Renal cortex interstitium (tissue), 11 donors: ENCODE measurements around the gene BUD31. TPM values are rescaled to one million over a fixed set of nuclear protein-coding genes. Genes with fewer than 3 reads are reported as not detected.

Source experiments
- DNase-seq, 11 donors: peaks; one replicate each; pipeline ENCODE4 v3.0.0-alpha.2; 2013; ENCODE audit warnings: low read depth in 9 of 11, low spot score in 4 of 11; ENCODE audit errors: extremely low read depth in 1 of 11
- polyA plus RNA-seq, 3 donors: library from polyadenylated mRNA; unstranded; fragments of 120-200 nt; gene quantifications; one replicate each; pipeline ENCODE4 v1.2.1, GENCODE V29; 2013; ENCODE audit not compliant: insufficient read length in 3 of 3

Gene BUD31
- polyA plus RNA-seq, 3 donors = 105 to 111 (median 106) TPM

DNA sequence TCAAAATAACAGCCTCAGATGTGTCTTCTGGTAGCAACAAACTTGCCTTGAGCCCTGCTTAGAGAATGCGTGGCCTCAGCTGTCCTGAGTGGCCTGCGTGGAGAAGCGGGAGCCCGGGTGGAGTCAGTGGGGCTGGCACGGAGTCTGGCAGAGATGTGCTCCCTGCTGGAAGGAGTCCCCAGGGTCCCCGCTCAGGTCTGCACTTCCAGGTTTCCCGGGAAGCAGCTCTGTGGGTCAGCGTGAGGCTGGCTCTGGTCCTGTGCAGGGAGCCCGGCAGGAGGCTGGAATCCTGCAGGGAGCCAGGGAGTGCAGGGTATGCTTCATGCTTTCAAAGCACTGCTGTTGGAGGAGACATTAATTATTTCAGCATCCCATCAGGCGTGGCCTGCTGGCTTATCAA, 40.1 kb downstream of the BUD31 start:
- DNase-seq = no peak

DNA sequence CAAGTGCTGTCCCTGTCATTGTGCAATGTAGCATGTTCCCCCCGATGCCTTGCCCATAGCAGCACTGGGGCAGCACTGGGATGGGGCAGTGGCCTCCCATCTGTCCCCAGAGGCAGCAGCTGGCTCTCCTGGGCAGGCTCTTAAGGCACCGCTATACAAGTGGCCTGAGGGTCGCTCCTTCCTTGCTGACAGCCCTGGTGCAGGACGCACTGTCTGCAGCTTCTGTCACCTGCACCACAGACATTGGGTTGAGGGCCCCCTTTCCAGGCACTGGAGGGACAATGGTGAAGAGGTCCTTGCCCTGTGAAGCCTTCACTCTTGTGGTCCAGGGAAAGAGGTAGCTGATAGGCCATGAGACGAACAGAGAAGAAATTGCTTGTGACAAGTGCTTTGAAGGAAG, 40.6 kb downstream of the BUD31 start:
- DNase-seq = no peak

DNA sequence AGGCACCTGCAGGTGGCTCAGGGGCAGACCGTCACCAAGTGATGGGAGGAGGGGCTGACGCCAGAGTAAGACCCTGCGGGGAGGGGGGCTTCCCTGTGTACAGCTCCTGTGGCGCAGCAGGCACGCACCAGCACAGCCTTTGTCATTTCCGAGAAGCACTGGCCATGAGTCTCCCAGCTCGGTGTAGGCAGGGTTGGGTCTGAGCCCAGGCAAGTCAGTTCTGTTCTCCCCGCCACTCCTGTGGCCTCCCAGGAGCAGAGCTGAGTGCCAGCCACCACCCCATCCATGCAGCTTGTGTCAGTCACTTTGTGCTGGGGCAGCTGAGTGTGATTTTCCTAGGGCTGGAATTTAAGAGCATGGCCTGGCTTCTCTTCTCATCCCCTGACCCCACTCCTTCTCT, 43.2 kb downstream of the BUD31 start:
- no peak for DNase-seq

DNA sequence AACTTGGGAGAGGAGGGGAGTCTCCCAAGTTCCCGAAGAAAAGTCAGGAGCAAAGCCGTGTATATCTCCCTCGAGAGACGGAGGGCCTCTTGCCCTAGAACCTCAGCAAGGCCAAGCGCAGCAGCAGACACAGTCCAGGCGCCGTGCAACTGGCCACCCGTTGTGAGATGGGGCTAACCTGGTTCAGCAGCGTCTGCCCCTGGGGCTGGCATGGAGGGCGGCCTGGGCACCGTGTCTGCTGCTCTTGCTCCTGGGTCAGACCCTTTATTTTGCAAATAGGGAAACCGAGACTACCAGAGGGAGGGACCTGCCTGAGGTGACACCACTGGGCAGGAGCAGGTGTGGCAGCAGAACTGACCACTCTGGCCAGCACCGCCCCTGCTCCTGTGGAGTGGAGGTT, 43.8 kb downstream of the BUD31 start:
- DNase-seq = no peak

DNA sequence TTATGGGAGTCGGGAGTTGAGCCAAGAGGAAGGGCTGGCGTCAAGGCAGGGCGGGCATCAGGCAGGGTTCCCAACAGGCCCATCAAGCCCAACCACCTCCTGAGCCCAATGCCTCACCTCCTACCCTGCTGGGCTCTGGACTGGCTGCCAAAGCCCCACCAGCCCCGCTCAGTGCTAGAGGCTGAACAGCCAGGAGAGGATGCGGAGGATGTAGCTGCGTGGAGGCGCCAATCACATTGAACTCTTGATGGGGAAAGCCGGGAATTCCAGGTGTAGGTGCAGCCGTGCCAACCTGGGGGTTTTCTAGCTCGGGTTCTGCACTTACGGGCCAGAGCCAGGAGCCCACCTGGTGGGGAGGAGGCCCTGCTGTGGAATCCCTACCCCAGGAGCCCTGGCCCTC, 44.3 kb downstream of the BUD31 start:
- no peak for DNase-seq

DNA sequence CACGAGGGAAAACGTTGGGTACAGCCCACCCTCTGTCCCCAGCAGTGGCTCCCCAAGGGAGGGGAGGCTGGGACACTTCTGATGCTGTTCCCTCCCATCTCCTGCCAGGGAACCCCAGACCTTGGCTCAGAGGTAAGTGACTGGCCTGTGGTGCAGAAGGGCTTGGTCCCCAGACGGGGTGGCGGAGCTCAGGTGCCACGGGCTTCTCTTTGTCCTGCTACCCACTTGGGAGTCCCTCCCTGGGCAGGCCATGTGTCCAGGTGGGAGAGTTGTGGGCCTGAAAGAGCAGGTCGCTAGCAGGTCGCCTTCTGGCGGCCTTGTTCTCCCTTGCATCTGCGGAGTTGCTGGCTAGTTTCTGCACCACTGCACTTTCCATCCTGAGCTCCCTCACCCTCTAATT, 47.1 kb downstream of the BUD31 start:
- no peak for DNase-seq

DNA sequence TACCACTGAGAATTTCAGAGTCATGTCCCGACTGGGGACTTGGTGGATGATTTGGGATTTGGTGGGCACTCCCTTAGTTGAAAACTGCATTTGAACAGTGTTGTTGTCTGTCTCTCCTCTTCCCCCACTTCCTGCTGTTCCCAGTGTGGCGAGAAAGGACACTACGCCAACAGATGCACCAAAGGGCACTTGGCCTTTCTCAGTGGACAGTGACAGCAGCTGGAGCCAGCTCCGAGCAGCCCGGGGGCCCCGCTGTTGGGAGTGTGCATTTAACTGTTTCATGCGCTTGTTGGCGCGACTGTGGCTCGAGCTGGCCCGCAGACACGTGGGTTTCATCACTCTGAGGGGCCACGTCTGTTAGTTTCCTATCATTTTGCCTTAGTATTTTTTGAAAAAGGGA, 47.5 kb downstream of the BUD31 start:
- no peak for DNase-seq

DNA sequence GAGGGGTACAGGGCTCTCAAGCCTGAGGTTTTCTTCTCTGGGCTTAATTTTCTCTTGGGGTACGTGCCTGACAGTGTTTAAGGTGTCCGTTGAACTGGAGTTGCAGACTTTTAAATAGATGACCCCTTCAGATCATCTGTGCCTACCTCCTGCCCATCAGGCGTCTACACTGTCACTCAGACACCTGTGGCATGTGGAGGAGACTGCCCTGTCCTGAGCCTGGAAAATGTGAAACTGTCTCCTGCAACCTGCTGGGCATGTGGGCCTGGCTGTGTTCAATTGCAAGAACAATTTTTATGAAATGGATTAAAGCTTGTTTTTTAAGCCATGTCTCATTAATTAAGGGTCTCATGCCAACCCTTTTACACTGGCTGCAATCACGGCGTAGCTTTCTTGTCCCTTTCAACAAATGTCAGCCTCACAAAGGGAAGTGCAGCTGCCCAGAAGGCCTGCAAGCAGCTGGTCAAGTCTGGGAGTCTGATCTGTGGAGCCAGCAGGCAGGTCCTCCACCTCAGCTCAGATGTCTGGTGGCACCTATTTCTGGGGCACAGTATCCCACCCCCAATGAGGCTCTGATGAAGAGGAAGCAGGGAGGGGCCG, 48.4 kb downstream of the BUD31 start:
- DNase-seq = no peak

DNA sequence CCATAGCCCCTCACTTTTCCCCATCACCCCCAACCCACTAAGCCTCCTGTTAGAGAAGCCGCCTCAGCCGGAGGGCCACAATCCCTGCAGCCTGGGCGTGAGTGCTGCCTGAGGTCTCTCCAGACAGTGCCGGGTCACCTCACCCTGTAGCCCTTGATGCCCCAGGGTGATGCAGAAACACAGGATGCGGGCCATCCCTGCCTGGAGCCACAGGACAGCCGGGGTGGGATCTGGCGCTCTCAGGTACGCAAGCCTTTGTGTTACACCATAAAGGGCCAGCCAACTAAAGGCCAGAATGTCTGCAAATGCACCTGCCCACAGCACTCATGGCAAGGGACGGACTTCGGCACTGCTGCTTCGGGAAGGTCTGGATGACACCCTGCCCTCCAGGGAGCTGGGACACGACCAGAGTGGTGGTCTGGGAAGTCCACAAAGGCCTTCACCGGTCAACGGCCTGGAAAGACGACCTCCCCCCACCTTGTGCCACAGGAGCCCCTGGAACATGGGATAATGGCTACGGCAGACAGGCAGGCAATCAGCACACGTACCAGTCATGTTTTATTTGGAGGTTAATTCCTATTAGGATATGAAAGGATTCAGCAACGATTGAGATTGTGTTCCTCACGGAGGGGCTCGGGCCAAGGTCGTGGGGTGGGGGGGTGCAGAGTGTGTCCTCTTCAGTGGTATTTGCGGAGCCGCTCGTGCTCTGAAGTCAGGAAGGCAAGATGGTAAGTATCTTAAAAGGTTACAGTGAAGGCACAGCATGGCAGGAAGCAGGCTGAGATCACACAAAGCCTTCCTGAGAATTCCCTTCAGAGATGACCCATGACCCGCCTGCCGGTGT, 49.1 kb downstream of the BUD31 start:
- no peak for DNase-seq

DNA sequence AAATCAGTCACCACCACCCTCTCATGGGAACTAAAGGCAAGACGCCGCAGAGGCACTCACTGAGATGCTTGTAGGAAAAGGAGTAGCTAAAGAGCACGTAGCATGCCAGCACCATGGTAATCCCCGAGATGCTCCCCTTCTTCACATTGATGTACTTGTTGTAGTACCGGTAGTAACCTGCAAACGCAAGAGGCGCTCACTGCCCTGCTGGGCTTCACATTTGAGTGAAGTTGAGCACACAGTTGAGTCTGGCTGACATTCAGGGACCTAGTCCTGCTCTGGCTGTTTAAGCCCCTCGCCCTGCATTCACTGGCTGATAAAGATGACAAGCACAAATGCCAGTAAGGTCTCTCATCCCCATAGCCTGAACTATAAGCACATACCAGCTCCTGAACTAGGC, 50.3 kb downstream of the BUD31 start:
- no peak for DNase-seq

DNA sequence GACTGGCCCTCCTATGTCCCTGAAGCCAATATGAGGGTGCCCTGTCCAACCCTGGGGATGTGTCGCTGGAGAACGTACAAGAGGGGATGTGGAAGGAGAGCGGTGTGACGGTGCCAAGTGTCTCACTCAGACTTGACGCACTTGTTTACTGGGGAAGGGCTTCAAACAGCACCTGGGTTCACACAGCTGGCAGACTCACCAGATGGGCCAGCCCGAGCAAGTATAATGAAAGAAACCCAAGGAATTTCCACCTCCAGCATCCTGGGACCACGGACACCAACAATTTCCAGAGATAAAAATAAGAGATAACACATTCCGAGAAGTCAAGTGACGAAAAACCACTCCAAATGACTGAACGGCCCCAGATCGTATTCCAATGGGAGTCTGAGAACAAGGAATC, 51.9 kb downstream of the BUD31 start:
- DNase-seq = no peak

DNA sequence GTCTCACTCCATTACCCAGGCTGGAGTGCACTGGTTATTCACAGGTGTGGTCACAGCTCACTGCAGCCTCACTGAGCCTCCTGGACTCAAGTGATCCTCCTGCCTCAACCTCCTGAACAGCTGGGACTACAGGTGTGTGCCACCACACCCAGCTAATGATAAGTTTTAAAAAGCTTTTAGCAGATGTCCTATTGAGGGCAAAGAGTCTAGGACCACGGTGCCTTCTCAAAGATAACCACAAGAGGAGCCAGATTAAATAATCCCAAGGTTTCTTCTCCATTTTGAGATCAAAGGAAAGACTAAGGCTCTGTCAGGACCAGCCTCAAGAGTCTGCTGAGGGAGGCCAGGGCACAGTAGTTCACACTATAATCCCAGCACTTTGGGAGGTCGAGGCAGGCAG, 52.5 kb downstream of the BUD31 start:
- DNase-seq = no peak

DNA sequence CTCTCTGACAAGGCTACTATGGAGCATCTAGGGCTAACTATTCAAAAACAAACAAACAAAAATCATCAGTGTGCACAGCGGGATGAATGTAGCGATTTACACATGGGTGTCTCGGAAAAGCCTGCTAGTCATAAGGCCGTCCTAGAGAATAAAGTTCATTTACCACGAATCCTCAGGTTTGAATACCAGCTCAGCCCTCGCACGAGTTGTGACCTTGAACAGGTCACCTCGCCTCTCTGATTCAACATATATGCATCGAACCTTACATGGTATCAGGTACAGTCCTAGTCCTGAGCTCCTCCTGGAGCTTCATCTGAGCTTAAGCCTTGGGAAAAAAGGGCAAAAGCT, 56.6 kb downstream of the BUD31 start:
- no peak for DNase-seq

DNA sequence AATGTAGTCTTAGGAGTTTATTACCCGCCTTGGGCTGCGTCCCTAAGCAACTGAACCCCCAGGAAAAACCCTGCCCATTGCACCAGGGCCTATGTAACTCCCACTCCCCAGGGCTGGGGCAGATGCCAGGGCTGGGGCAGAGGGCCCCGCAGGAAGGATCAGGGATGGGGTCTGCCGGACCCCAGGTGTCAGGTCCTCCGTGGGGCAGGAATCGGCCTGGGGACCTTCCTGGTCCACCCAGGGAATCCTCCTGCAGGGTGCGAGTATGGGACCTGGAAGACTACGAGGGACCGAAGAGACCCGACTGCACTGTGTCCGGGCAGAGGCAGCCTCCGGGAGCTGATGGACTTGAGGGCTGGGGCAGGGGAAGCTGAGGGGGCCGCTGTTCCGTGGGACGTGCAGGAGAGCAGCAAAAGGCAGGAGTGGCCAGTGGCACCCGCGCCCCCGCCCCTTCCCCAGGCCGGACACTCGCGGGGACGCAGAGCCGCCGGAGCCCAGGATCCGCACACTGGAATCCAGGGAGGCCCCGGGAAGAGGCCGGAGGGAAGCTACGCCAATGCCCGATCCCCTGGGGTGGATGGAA, 59.7 kb downstream of the BUD31 start:
- no peak for DNase-seq

Other genes starting within 250 kb of the BUD31 start
- not detected for gene KPNA7, start 200.9 kb upstream of the BUD31 start, polyA plus RNA-seq
- gene MYH16, start 136.1 kb upstream of the BUD31 start, polyA plus RNA-seq = under 1 TPM in 2 of 3 donors, not detected in 1; 0.01 to 0.17 TPM
- gene ARPC1A, start 83.1 kb upstream of the BUD31 start, polyA plus RNA-seq = 100 to 1,000 TPM; 101 to 114 (median 109) TPM
- gene ARPC1B, start 34.2 kb upstream of the BUD31 start, polyA plus RNA-seq = 10 to 100 TPM; 24.2 to 44.8 (median 35.4) TPM
- 100 to 1,000 TPM; 137 to 171 (median 142) TPM for gene PDAP1, start 372 bp upstream of the BUD31 start, polyA plus RNA-seq
- 1 to 10 TPM; 5.0 to 5.8 (median 5.6) TPM for gene PTCD1, start 29.8 kb downstream of the BUD31 start, polyA plus RNA-seq
- 10 to 100 TPM; 32.8 to 40.2 (median 37.6) TPM for gene CPSF4, start 30.0 kb downstream of the BUD31 start, polyA plus RNA-seq
- 100 to 1,000 TPM; 376 to 480 (median 463) TPM for gene ATP5MF, start 57.2 kb downstream of the BUD31 start, polyA plus RNA-seq
- 10 to 100 TPM; 23.5 to 64.6 (median 30.6) TPM for gene ZNF789, start 63.9 kb downstream of the BUD31 start, polyA plus RNA-seq
- gene ZNF394, start 91.3 kb downstream of the BUD31 start, polyA plus RNA-seq = 10 to 100 TPM; 13.8 to 20.3 (median 14.3) TPM
- 10 to 100 TPM; 15.3 to 18.3 (median 15.7) TPM for gene ZKSCAN5, start 95.7 kb downstream of the BUD31 start, polyA plus RNA-seq
- 10 to 100 TPM; 14.5 to 17.6 (median 15.7) TPM for gene FAM200A, start 143.1 kb downstream of the BUD31 start, polyA plus RNA-seq
- gene ZNF655, start 149.7 kb downstream of the BUD31 start, polyA plus RNA-seq = 100 to 1,000 TPM in 1 of 3 donors, 10 to 100 TPM in 2; 69.9 to 106 (median 82.0) TPM
- gene TMEM225B, start 189.3 kb downstream of the BUD31 start, polyA plus RNA-seq = 1 to 10 TPM; 1.5 to 2.7 (median 2.0) TPM
- gene ZSCAN25, start 208.0 kb downstream of the BUD31 start, polyA plus RNA-seq = 10 to 100 TPM; 18.5 to 21.0 (median 19.5) TPM